Measurements from ENCODE around the gene PAPPA2.

PAPPA2 gene

DNA sequence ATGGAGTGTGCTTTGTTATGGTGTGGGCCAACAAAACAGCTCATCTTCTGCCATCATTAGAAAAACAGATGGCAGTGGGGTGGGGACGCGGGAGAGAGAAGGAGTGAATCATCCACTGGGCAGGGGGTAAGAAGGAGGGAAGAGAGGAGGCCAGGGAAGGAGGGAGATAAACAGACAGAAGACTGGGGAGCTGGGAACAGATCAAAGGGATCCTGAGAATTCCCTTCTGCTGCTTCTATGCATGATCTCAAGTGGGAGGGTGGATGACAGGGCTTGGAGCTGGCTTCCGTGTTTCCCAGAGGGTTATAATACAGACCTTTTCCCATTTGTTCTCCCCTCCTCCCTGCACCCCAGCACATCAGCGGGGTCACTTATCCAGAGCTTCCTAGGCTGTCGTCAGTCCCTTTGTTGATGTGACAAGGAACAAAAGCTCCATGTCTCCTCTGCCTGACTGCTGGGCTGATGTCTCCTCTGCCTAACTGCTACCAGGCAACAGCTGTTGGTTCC, 338.6 kb downstream of the PAPPA2 start:
- no peak for DNase-seq (ENCODE audit: low read depth)
- TF ChIP-seq, protein P1, sequence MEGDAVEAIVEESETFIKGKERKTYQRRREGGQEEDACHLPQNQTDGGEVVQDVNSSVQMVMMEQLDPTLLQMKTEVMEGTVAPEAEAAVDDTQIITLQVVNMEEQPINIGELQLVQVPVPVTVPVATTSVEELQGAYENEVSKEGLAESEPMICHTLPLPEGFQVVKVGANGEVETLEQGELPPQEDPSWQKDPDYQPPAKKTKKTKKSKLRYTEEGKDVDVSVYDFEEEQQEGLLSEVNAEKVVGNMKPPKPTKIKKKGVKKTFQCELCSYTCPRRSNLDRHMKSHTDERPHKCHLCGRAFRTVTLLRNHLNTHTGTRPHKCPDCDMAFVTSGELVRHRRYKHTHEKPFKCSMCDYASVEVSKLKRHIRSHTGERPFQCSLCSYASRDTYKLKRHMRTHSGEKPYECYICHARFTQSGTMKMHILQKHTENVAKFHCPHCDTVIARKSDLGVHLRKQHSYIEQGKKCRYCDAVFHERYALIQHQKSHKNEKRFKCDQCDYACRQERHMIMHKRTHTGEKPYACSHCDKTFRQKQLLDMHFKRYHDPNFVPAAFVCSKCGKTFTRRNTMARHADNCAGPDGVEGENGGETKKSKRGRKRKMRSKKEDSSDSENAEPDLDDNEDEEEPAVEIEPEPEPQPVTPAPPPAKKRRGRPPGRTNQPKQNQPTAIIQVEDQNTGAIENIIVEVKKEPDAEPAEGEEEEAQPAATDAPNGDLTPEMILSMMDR (IDR thresholded peaks at IDR 0.05; ENCODE audit: insufficient read depth, low read depth, low read length, missing control alignments), result no peak
- no peak overlapping the region for H3K4me3 ChIP-seq (ENCODE audit: low read length)

DNA sequence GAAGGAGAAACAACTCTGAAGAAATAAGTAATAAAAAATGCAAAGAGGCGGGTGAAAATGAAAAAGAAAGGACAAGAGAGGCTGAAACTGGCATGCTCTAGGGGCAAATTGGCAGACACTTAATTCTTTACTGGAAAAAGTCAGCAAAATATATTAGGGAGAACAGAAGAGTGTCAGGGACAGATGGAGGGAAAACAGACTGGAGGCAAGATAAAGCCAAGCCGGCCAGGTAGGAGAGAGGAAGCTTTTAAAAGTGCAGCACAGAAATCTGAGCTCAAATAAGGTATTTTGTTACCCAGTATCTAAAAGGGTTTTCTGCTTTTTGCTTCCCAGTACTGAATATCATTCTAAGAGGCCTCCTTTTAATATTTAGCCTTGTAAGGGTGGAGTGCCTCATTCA, 339.3 kb downstream of the PAPPA2 start:
- TF ChIP-seq, protein P1 (IDR thresholded peaks at IDR 0.05; ENCODE audit: insufficient read depth, low read depth, low read length, missing control alignments), result no peak

DNA sequence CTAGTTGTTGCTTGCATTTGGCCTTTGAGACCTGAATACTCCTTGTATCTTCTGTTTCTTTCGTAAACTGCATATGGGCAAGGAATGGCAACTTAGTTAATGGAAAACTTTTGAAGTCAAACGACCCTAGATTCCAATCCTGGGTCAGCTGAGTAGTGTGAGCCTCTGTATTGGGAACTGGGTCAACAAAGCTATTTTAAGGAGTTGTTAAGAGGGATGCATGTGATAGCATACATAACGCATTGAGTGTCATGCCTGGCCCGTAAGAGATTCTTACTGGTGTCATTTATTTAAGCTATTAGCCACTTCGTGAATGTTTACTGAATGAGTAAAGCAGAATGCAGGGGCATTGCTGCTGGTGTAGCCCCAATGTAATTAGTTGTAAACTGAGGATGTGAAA, 340.1 kb downstream of the PAPPA2 start:
- DNase-seq (ENCODE audit: low read depth), result no peak
- H3K4me3 ChIP-seq (ENCODE audit: low read length), result no peak overlapping the region
- TF ChIP-seq, protein P1 (IDR thresholded peaks at IDR 0.05; ENCODE audit: insufficient read depth, low read depth, low read length, missing control alignments), result no peak

More for the DNA sequence above, 339.3 kb downstream of the PAPPA2 start:
- no peak overlapping the region for H3K4me3 ChIP-seq (ENCODE audit: low read length)
- no peak for DNase-seq (ENCODE audit: low read depth)

DNA sequence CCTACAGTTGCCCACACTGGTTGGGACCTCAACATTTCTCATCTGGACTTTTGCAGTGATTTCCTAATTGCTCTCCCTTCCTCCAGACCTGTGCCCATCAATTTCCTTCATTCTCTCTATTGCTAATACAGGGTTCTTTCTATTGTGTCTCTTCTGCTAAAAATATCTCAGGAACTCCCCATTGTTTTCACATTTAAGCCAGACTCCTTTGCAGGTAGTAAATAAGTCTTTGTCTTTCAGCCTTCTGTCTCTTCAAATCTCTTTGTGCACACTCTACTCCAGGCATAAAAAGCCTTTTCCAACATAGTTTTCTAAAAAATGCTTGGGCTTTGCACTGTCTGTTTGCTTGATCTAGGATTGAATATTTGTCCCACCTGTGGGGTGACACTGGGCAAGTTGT, 340.6 kb downstream of the PAPPA2 start:
- no peak for DNase-seq (ENCODE audit: low read depth)
- H3K4me3 ChIP-seq (ENCODE audit: low read length), result no peak overlapping the region
- TF ChIP-seq, protein P1 (IDR thresholded peaks at IDR 0.05; ENCODE audit: insufficient read depth, low read depth, low read length, missing control alignments), result no peak

DNA sequence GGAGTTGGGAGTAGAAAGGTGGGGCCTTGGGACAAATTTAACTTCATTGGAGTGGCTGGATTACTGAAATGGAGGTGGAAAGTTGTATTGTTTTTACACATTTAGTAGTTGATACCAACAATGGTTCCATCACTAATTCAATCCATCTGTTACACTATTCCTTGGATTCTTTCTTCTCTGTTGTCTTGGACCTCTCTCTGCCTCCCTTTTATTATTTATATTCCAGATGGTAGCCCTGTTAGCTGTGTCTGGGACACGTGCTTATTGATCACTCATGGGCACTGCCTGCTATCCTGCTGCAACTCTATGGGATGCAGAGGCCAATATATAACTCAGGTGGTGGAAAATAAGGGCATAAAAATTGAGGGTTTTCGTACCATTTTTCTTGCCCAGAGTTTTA, 346.3 kb downstream of the PAPPA2 start:
- TF ChIP-seq, protein P1 (IDR thresholded peaks at IDR 0.05; ENCODE audit: insufficient read depth, low read depth, low read length, missing control alignments), result no peak
- H3K4me3 ChIP-seq (ENCODE audit: low read length), result no peak overlapping the region
- DNase-seq (ENCODE audit: low read depth), result no peak

DNA sequence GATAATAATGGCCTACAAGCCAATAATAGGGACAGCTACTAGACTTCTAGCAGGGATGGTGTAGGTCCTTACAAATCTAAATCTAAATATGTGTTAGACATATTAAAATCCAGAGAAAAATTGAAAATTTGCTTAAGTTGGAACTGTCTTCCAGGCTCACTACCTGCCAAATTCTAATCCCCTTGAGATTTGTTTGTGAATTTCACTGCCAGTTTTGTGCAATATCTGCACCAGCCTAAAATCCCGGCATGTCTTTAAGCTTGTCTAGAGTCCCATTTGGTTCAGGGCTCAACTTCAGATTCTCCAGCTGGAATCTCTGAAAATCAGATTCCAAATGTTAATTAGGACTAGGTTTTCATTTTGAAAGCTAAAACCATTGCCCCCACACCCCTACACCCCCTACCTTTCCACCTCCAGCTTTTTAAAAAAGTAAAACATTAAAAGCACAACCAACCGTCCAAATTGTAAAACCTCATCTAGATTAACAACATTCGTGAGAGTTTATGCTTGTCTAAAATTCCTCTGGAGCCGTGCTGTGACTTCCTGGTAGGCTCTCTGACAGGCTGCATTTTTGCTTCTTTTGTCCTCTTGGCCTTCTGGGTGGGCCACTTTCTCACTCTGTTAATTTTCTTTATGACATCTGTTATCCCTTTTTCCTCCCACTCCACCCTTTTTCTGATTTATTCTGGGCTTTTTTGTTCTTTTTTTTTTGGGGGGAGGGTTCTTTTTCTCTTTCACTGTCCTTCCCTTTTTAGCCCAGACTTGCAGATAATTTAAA, 348.7 kb downstream of the PAPPA2 start:
- TF ChIP-seq, protein P1 (IDR thresholded peaks at IDR 0.05; ENCODE audit: insufficient read depth, low read depth, low read length, missing control alignments), result no peak
- no peak for DNase-seq (ENCODE audit: low read depth)
- no peak overlapping the region for H3K4me3 ChIP-seq (ENCODE audit: low read length)

DNA sequence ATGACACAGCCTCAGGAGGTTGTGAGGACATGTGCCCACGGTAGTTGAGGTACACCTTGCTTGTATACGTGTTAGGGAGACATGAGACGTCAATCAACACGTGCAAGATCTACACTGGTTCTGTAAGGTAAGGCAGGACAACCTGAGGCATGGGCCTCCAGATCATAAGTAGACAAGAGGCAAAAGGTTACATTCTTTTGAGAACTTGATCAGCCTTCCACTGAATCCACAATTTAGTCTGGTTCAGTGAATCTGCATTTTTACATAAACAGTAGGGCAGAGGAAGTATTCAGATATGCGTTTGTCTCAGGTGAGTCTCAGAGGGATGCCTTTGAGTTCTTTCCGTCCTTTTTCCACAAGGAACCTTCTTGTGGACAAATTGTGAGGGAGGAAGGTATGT, 352.6 kb downstream of the PAPPA2 start:
- TF ChIP-seq, protein P1 (IDR thresholded peaks at IDR 0.05; ENCODE audit: insufficient read depth, low read depth, low read length, missing control alignments), result no peak
- H3K4me3 ChIP-seq (ENCODE audit: low read length), result no peak overlapping the region
- DNase-seq (ENCODE audit: low read depth), result no peak

All from epithelial cell of esophagus (primary cell).